ENCODE results near the gene KIRREL3.

The KIRREL3 gene

GRCh38 chr11:126817523-126818450, 182.8 kb downstream of the KIRREL3 start:
- DNase-seq (ENCODE audit: insufficient read length, low spot score) = no peak
- FAIRE-seq = no peak
- no peak for TF ChIP-seq POLR2A (IDR thresholded peaks at IDR 0.05; ENCODE audit: low read depth, low read length)

GRCh38 chr11:126817096-126817495, 183.5 kb downstream of the KIRREL3 start:
- FAIRE-seq = peak; percentile 65
- DNase-seq (ENCODE audit: insufficient read length, low spot score) = peak; percentile 32
- TF ChIP-seq POLR2A (IDR thresholded peaks at IDR 0.05; ENCODE audit: low read depth, low read length) = no peak

GRCh38 chr11:126816645-126817044, 183.9 kb downstream of the KIRREL3 start:
- TF ChIP-seq POLR2A (IDR thresholded peaks at IDR 0.05; ENCODE audit: low read depth, low read length) = no peak
- FAIRE-seq (no peak), DNase-seq (ENCODE audit: insufficient read length, low spot score) (no peak)

GRCh38 chr11:126815111-126815510, 185.5 kb downstream of the KIRREL3 start:
- no peak for TF ChIP-seq POLR2A (IDR thresholded peaks at IDR 0.05; ENCODE audit: low read depth, low read length)
- DNase-seq (ENCODE audit: insufficient read length, low spot score) (no peak), FAIRE-seq (peak; percentile 45)

- no peak for FAIRE-seq
- no peak for TF ChIP-seq POLR2A (IDR thresholded peaks at IDR 0.05; ENCODE audit: low read depth, low read length)
- DNase-seq (ENCODE audit: insufficient read length, low spot score) = no peak
Measured at GRCh38 chr11:126810776-126811175, 189.8 kb downstream of the KIRREL3 start.

- FAIRE-seq = no peak
- TF ChIP-seq POLR2A (IDR thresholded peaks at IDR 0.05; ENCODE audit: low read depth, low read length) = no peak
Measured at GRCh38 chr11:126809514-126810289, 190.9 kb downstream of the KIRREL3 start.

GRCh38 chr11:126808836-126809235, 191.7 kb downstream of the KIRREL3 start:
- DNase-seq (ENCODE audit: insufficient read length, low spot score) (no peak), FAIRE-seq (no peak)
- no peak for TF ChIP-seq POLR2A (IDR thresholded peaks at IDR 0.05; ENCODE audit: low read depth, low read length)

More at GRCh38 chr11:126809514-126810289, 190.9 kb downstream of the KIRREL3 start:
- DNase-seq (ENCODE audit: insufficient read length, low spot score) = no peak

GRCh38 chr11:126808296-126808695, 192.3 kb downstream of the KIRREL3 start:
- DNase-seq (ENCODE audit: insufficient read length, low spot score) = no peak
- TF ChIP-seq POLR2A (IDR thresholded peaks at IDR 0.05; ENCODE audit: low read depth, low read length) = no peak
- FAIRE-seq = no peak

- FAIRE-seq = no peak
- TF ChIP-seq POLR2A (IDR thresholded peaks at IDR 0.05; ENCODE audit: low read depth, low read length) = no peak
Measured at GRCh38 chr11:126805870-126806269, 194.7 kb downstream of the KIRREL3 start.

GRCh38 chr11:126804363-126804762, 196.2 kb downstream of the KIRREL3 start:
- TF ChIP-seq POLR2A (IDR thresholded peaks at IDR 0.05; ENCODE audit: low read depth, low read length) = no peak
- no peak for DNase-seq (ENCODE audit: insufficient read length, low spot score)
- FAIRE-seq = no peak

More at GRCh38 chr11:126805870-126806269, 194.7 kb downstream of the KIRREL3 start:
- no peak for DNase-seq (ENCODE audit: insufficient read length, low spot score)

- DNase-seq (ENCODE audit: insufficient read length, low spot score) (no peak), FAIRE-seq (no peak)
- no peak for TF ChIP-seq POLR2A (IDR thresholded peaks at IDR 0.05; ENCODE audit: low read depth, low read length)
Measured at GRCh38 chr11:126800009-126800408, 200.6 kb downstream of the KIRREL3 start.

GRCh38 chr11:126797457-126798169, 203.0 kb downstream of the KIRREL3 start:
- DNase-seq (ENCODE audit: insufficient read length, low spot score) (no peak), FAIRE-seq (no peak)
- no peak for TF ChIP-seq POLR2A (IDR thresholded peaks at IDR 0.05; ENCODE audit: low read depth, low read length)

GRCh38 chr11:126793596-126793995, 207.0 kb downstream of the KIRREL3 start:
- FAIRE-seq (no peak), DNase-seq (ENCODE audit: insufficient read length, low spot score) (no peak)
- no peak for TF ChIP-seq POLR2A (IDR thresholded peaks at IDR 0.05; ENCODE audit: low read depth, low read length)

- no peak for FAIRE-seq
- no peak for DNase-seq (ENCODE audit: insufficient read length, low spot score)
- no peak for TF ChIP-seq POLR2A (IDR thresholded peaks at IDR 0.05; ENCODE audit: low read depth, low read length)
Measured at GRCh38 chr11:126791991-126792390, 208.6 kb downstream of the KIRREL3 start.
